Measurements from ENCODE around the gene PLXNB2.

The PLXNB2 gene

GRCh38 chr22:50300620-50301257, 6.7 kb downstream of the PLXNB2 start:
- peaks cover 45 to 78% of the 10 kb centered on the region in 2 donors for H3K4me1 Mint-ChIP-seq
- DNase-seq (no peak), ATAC-seq (replicated peaks) (no peak)
- no peak overlapping the region for H3K4me3 Mint-ChIP-seq
- no peaks in the 10 kb centered on the region for H3K36me3 Mint-ChIP-seq
- H3K27me3 Mint-ChIP-seq = peaks cover 11 to 57% of the 10 kb centered on the region in 2 donors
- no peaks in the 10 kb centered on the region for H3K9me3 Mint-ChIP-seq
- no peak overlapping the region for H3K27ac Mint-ChIP-seq

- Mint-ChIP-seq H3K4me1 (peaks cover 43 to 75% of the 10 kb centered on the region in 2 donors), H3K4me3 (no peak overlapping the region), H3K27ac (no peak overlapping the region), H3K27me3 (peaks cover 11 to 60% of the 10 kb centered on the region in 2 donors), H3K9me3 (no peaks in the 10 kb centered on the region), H3K36me3 (no peaks in the 10 kb centered on the region)
- DNase-seq = no peak
- no peak for ATAC-seq (replicated peaks)
These were observed 7.4 kb downstream of the PLXNB2 start for GRCh38 chr22:50299785-50300619.

GRCh38 chr22:50298937-50299784, 8.3 kb downstream of the PLXNB2 start:
- no peak for ATAC-seq (replicated peaks)
- no peak for DNase-seq
- peaks cover 40 to 72% of the 10 kb centered on the region in 2 donors for H3K4me1 Mint-ChIP-seq
- no peaks in the 10 kb centered on the region for H3K9me3 Mint-ChIP-seq
- peaks cover 11 to 58% of the 10 kb centered on the region in 2 donors for H3K27me3 Mint-ChIP-seq
- no peak overlapping the region for H3K27ac Mint-ChIP-seq
- H3K36me3 Mint-ChIP-seq = no peaks in the 10 kb centered on the region
- peak overlapping the region; percentile 46 to 78 for H3K4me3 Mint-ChIP-seq

- Mint-ChIP-seq H3K27me3 (peaks cover 11 to 56% of the 10 kb centered on the region in 2 donors), H3K4me3 (no peak overlapping the region), H3K9me3 (no peaks in the 10 kb centered on the region), H3K36me3 (no peaks in the 10 kb centered on the region), H3K4me1 (peaks cover 32 to 70% of the 10 kb centered on the region in 2 donors), H3K27ac (no peak overlapping the region)
- ATAC-seq (replicated peaks) = no peak
- no peak for DNase-seq
These were observed 9.2 kb downstream of the PLXNB2 start for GRCh38 chr22:50298266-50298637.

GRCh38 chr22:50297510-50298265, 9.8 kb downstream of the PLXNB2 start:
- H3K4me1 Mint-ChIP-seq = peaks cover 30 to 69% of the 10 kb centered on the region in 2 donors
- H3K27ac Mint-ChIP-seq = no peak overlapping the region
- DNase-seq = no peak
- ATAC-seq (replicated peaks) = no peak
- H3K4me3 Mint-ChIP-seq = no peak overlapping the region
- H3K27me3 Mint-ChIP-seq = peaks cover 13 to 54% of the 10 kb centered on the region in 2 donors
- no peaks in the 10 kb centered on the region for H3K36me3 Mint-ChIP-seq
- no peaks in the 10 kb centered on the region for H3K9me3 Mint-ChIP-seq

GRCh38 chr22:50296658-50297490, 10.6 kb downstream of the PLXNB2 start:
- Mint-ChIP-seq H3K9me3 (no peaks in the 10 kb centered on the region), H3K27ac (no peak overlapping the region)
- no peak for DNase-seq

GRCh38 chr22:50294319-50294656, 13.2 kb downstream of the PLXNB2 start:
- peak overlapping the region; percentile 37 for H3K27ac Mint-ChIP-seq
- no peaks in the 10 kb centered on the region for H3K36me3 Mint-ChIP-seq
- peaks cover 27 to 68% of the 10 kb centered on the region in 2 donors for H3K4me1 Mint-ChIP-seq
- H3K27me3 Mint-ChIP-seq = peaks cover 23 to 59% of the 10 kb centered on the region in 2 donors
- peak overlapping the region; percentile 46 to 59 for H3K4me3 Mint-ChIP-seq
- H3K9me3 Mint-ChIP-seq = no peaks in the 10 kb centered on the region
- no peak for ATAC-seq (replicated peaks)
- DNase-seq = no peak

More at GRCh38 chr22:50296658-50297490, 10.6 kb downstream of the PLXNB2 start:
- no peak for ATAC-seq (replicated peaks)
- Mint-ChIP-seq H3K36me3 (no peaks in the 10 kb centered on the region), H3K4me1 (peaks cover 31 to 69% of the 10 kb centered on the region in 2 donors), H3K4me3 (no peak overlapping the region), H3K27me3 (peaks cover 19 to 59% of the 10 kb centered on the region in 2 donors)

- peaks cover 0 to 2% of the 10 kb centered on the region in 2 donors for H3K36me3 Mint-ChIP-seq
- H3K4me1 Mint-ChIP-seq = peaks cover 27 to 62% of the 10 kb centered on the region in 2 donors
- H3K9me3 Mint-ChIP-seq = no peaks in the 10 kb centered on the region
- peak overlapping the region; percentile 37 for H3K27ac Mint-ChIP-seq
- DNase-seq = peak; percentile 48
- H3K27me3 Mint-ChIP-seq = peaks cover 23 to 59% of the 10 kb centered on the region in 2 donors
- H3K4me3 Mint-ChIP-seq = peak overlapping the region; percentile 46 to 59
- ATAC-seq (replicated peaks) = peak; percentile 49 to 50
These were observed 13.8 kb downstream of the PLXNB2 start for GRCh38 chr22:50293441-50294318.

- peak; percentile 74 to 75 for ATAC-seq (replicated peaks)
- DNase-seq = no peak
- Mint-ChIP-seq H3K4me1 (peaks cover 29 to 56% of the 10 kb centered on the region in 2 donors), H3K27ac (peak overlapping the region; percentile 73), H3K36me3 (peaks cover 0 to 7% of the 10 kb centered on the region in 2 donors), H3K27me3 (peaks cover 18 to 58% of the 10 kb centered on the region in 2 donors), H3K4me3 (peak overlapping the region; percentile 67 to 80), H3K9me3 (no peaks in the 10 kb centered on the region)
These were observed 14.6 kb downstream of the PLXNB2 start for GRCh38 chr22:50292643-50293440.

- ATAC-seq (replicated peaks) = no peak
- no peak overlapping the region for H3K4me3 Mint-ChIP-seq
- DNase-seq = no peak
- peaks cover 0 to 9% of the 10 kb centered on the region in 2 donors for H3K36me3 Mint-ChIP-seq
- peaks cover 23 to 41% of the 10 kb centered on the region in 2 donors for H3K4me1 Mint-ChIP-seq
- H3K27ac Mint-ChIP-seq = no peak overlapping the region
- no peaks in the 10 kb centered on the region for H3K9me3 Mint-ChIP-seq
- peaks cover 12 to 42% of the 10 kb centered on the region in 2 donors for H3K27me3 Mint-ChIP-seq
These were observed 17.4 kb downstream of the PLXNB2 start for GRCh38 chr22:50289942-50290630.

Data from stimulated activated naive B cell treated with anti-CD40 and anti-IgM and Interleukin-4, amounts not matched to agents 10 μg/mL and 1 μg/mL and 100 μg/mL, for 72 hours (primary cell).